WERI-Rb-1 (cell line): ENCODE results near the gene AATK.

ENCODE experiments used
- DNase-seq: peaks from one replicate; pipeline ENCODE4 v3.0.0-alpha.2; 2020
- H3K27ac ChIP-seq: fragments of 250-450 bp; sonication (Bioruptor Pico); 2 replicates; pipeline ENCODE4 v1.5.1; 2020; ENCODE audit warnings: mild to moderate bottlenecking, moderate library complexity
- H3K27me3 ChIP-seq: fragments of 250-450 bp; sonication (Bioruptor Pico); 2 replicates; pipeline ENCODE4 v1.5.1; 2021; ENCODE audit warnings: mild to moderate bottlenecking, low read depth, moderate library complexity; ENCODE audit not compliant: insufficient read depth, severe bottlenecking
- H3K36me3 ChIP-seq: fragments of 250-450 bp; sonication (Bioruptor Pico); 2 replicates; pipeline ENCODE4 v1.5.1; 2020; ENCODE audit warnings: mild to moderate bottlenecking, moderate library complexity
- H3K4me3 ChIP-seq: 2 replicates; pipeline ENCODE4 v1.5.1; 2011; ENCODE audit warnings: low read depth, mild to moderate bottlenecking, control low read depth, low read length
- H3K9me3 ChIP-seq: fragments of 250-450 bp; sonication (Bioruptor Pico); 2 replicates; pipeline ENCODE4 v1.5.1; 2021; ENCODE audit warnings: mild to moderate bottlenecking, moderate library complexity; ENCODE audit not compliant: severe bottlenecking
- CTCF ChIP-seq: IDR thresholded peaks from 2 replicates; pipeline ENCODE4 v1.5.1; 2011; ENCODE audit warnings: low read depth, mild to moderate bottlenecking, control low read depth, inconsistent platforms, low read length

AATK gene

GRCh38 chr17:81171941-81172340 lies 5.9 kb upstream of the AATK start:
- no peak for DNase-seq
- H3K9me3 ChIP-seq: peaks cover 22% of the 10 kb centered on the region
- no peak for TF ChIP-seq CTCF
- no peak overlapping the region for H3K27ac ChIP-seq
- H3K36me3 ChIP-seq: peaks cover 3% of the 10 kb centered on the region
- H3K27me3 ChIP-seq: no peaks in the 10 kb centered on the region
- no peak overlapping the region for H3K4me3 ChIP-seq

- peak; percentile 78 for DNase-seq
- peak overlapping the region; percentile 50 for H3K27ac ChIP-seq
- no peak for TF ChIP-seq CTCF
- no peaks in the 10 kb centered on the region for H3K27me3 ChIP-seq
- peaks cover 3% of the 10 kb centered on the region for H3K36me3 ChIP-seq
- no peak overlapping the region for H3K4me3 ChIP-seq
- peaks cover 20% of the 10 kb centered on the region for H3K9me3 ChIP-seq
These were observed 4.9 kb upstream of the AATK start for GRCh38 chr17:81170727-81171494.

GRCh38 chr17:81169870-81170309 lies 3.9 kb upstream of the AATK start:
- Histone ChIP-seq H3K4me3 (no peak overlapping the region), H3K36me3 (peaks cover 3% of the 10 kb centered on the region), H3K27ac (no peak overlapping the region), H3K27me3 (no peaks in the 10 kb centered on the region), H3K9me3 (peaks cover 10% of the 10 kb centered on the region)
- no peak for TF ChIP-seq CTCF
- no peak for DNase-seq

- no peak overlapping the region for H3K4me3 ChIP-seq
- no peak for TF ChIP-seq CTCF
- H3K27ac ChIP-seq: no peak overlapping the region
These were observed 1.6 kb upstream of the AATK start for GRCh38 chr17:81167638-81168037.

GRCh38 chr17:81167194-81167524 lies 1.1 kb upstream of the AATK start:
- H3K9me3 ChIP-seq: no peaks in the 10 kb centered on the region
- no peak overlapping the region for H3K27ac ChIP-seq
- H3K36me3 ChIP-seq: peaks cover 9% of the 10 kb centered on the region
- no peak for DNase-seq
- no peaks in the 10 kb centered on the region for H3K27me3 ChIP-seq
- H3K4me3 ChIP-seq: no peak overlapping the region
- no peak for TF ChIP-seq CTCF

More at GRCh38 chr17:81167638-81168037, 1.6 kb upstream of the AATK start:
- H3K36me3 ChIP-seq: peaks cover 9% of the 10 kb centered on the region
- no peak for DNase-seq
- no peaks in the 10 kb centered on the region for H3K9me3 ChIP-seq
- H3K27me3 ChIP-seq: no peaks in the 10 kb centered on the region
